Measurements from ENCODE around the gene MACROD2.

DNA sequence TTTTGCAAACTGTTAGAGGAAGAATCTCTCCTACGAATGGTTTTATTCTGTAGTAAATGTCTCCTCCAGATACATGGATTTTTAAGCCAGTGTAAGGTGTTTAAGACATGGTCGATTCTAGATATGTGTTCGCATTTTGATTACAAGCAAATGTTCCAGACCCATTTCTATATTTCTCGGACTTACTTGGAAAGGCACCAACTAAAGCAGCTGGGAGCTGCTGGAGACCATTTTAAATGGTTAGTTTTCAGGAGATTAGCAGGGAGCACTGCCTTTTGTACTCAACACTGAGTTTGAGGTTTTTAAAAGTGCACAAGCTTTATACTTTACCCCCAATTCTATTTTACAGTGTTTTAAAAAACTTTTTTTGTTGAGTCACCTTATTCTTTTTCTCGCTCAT is 1720.9 kb downstream of the MACROD2 start:
- TF ChIP-seq, protein P1, sequence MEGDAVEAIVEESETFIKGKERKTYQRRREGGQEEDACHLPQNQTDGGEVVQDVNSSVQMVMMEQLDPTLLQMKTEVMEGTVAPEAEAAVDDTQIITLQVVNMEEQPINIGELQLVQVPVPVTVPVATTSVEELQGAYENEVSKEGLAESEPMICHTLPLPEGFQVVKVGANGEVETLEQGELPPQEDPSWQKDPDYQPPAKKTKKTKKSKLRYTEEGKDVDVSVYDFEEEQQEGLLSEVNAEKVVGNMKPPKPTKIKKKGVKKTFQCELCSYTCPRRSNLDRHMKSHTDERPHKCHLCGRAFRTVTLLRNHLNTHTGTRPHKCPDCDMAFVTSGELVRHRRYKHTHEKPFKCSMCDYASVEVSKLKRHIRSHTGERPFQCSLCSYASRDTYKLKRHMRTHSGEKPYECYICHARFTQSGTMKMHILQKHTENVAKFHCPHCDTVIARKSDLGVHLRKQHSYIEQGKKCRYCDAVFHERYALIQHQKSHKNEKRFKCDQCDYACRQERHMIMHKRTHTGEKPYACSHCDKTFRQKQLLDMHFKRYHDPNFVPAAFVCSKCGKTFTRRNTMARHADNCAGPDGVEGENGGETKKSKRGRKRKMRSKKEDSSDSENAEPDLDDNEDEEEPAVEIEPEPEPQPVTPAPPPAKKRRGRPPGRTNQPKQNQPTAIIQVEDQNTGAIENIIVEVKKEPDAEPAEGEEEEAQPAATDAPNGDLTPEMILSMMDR (conservative IDR thresholded peaks at IDR 0.05 in 1 of 2, IDR thresholded peaks at IDR 0.05 in 1 of 2; ENCODE audit: extremely low read depth in 1 of 2, insufficient read depth in 1 of 2, low read depth in 1 of 2, low read length in 2 of 2) = no peak
- no peak for TF ChIP-seq EZH2 (IDR thresholded peaks at IDR 0.05; ENCODE audit: borderline replicate concordance, low read length)

All from mammary epithelial cell (primary cell).